ENCODE measurements around the gene BRWD1. TPM values are rescaled to one million over a fixed set of nuclear protein-coding genes. Genes with fewer than 3 reads are reported as not detected.

BRWD1 gene
- total and polyA plus RNA-seq, 2 donors (not counting 1 experiment from before 2014, with no cell fraction given) = 17.1 to 48.9 TPM

DNA sequence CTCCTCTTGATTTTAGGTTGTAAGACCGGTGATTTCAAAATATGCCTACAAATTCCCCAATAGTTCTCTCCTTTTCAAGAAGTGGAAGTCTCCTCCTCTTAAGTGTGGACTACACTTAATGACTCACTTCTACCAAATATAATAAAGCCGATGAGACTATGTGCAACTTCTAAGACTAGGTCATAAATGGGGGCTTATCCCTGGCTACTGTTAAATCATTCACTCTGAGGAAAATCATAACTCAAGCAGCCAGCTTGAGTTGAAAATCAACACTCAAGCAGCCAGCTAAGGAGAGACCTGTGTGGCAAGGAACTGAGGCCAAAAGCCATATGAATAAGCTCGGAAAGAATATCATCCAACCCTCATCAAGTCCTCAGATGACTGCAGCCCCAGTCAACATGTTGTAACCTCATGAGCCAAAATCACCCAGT, 80.6 kb downstream of the BRWD1 start:
- peak; percentile 2 to 63 for DNase-seq (ENCODE audit: low read depth in 2 of 2)
- Histone ChIP-seq H3K9ac (ENCODE audit: insufficient read depth, low read length) (no peak overlapping the region), H3K27ac (ENCODE audit: insufficient read depth, low read length) (no peak overlapping the region), H3K79me2 (ENCODE audit: control insufficient read depth, insufficient read depth, low read length) (no peaks in the 10 kb centered on the region), H3K27me3 (ENCODE audit: control insufficient read depth, insufficient read depth, low read length) (no peaks in the 10 kb centered on the region), H3K9me3 (ENCODE audit: control insufficient read depth, insufficient read depth, low read depth, low read length) (no peaks in the 10 kb centered on the region), H3K36me3 (ENCODE audit: control insufficient read depth, insufficient read depth, low read length) (peaks cover 3% of the 10 kb centered on the region), H3K4me3 (replicated peaks in 1 of 4; ENCODE audit: control extremely low read depth in 1 of 4, insufficient read depth in 1 of 4, low read depth in 3 of 4, low read length in 4 of 4) (no peak overlapping the region), H4K20me1 (ENCODE audit: control insufficient read depth, extremely low read depth, insufficient read depth, low read length) (no peaks in the 10 kb centered on the region), H2AFZ (ENCODE audit: low read length) (no peak overlapping the region), H3K4me1 (ENCODE audit: control insufficient read depth, extremely low read depth, insufficient read depth, low read length) (no peaks in the 10 kb centered on the region), H3K4me2 (ENCODE audit: extremely low read depth, insufficient read depth, low read length) (no peak overlapping the region)
- TF ChIP-seq, protein P1, sequence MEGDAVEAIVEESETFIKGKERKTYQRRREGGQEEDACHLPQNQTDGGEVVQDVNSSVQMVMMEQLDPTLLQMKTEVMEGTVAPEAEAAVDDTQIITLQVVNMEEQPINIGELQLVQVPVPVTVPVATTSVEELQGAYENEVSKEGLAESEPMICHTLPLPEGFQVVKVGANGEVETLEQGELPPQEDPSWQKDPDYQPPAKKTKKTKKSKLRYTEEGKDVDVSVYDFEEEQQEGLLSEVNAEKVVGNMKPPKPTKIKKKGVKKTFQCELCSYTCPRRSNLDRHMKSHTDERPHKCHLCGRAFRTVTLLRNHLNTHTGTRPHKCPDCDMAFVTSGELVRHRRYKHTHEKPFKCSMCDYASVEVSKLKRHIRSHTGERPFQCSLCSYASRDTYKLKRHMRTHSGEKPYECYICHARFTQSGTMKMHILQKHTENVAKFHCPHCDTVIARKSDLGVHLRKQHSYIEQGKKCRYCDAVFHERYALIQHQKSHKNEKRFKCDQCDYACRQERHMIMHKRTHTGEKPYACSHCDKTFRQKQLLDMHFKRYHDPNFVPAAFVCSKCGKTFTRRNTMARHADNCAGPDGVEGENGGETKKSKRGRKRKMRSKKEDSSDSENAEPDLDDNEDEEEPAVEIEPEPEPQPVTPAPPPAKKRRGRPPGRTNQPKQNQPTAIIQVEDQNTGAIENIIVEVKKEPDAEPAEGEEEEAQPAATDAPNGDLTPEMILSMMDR (conservative IDR thresholded peaks at IDR 0.05 in 1 of 2, IDR thresholded peaks at IDR 0.05 in 1 of 2; ENCODE audit: low read depth in 1 of 2, low read length in 2 of 2) = no peak
- no peak for TF ChIP-seq EZH2 (IDR thresholded peaks at IDR 0.05; ENCODE audit: low read length, missing control alignments)

DNA sequence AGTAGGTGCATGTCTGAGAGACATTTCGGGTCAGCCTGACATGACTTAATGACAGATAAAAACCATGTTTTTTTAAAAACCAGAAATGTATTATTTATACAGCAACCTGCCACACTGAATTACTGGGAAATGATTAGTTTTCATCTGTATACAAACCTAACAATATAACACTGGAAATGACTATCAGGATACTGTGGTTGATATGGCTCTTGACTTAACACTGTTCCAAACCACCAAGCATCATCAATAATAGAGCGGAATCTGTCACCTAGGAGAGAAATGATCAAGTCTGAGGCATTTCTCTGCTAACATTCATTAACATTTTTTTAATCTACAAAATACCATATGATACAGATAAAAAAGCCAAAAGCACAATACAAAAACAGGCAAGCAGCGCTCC, 88.5 kb downstream of the BRWD1 start:
- Histone ChIP-seq H3K79me2 (ENCODE audit: control insufficient read depth, insufficient read depth, low read length) (no peaks in the 10 kb centered on the region), H3K36me3 (ENCODE audit: control insufficient read depth, insufficient read depth, low read length) (no peaks in the 10 kb centered on the region), H4K20me1 (ENCODE audit: control insufficient read depth, extremely low read depth, insufficient read depth, low read length) (no peaks in the 10 kb centered on the region), H3K9ac (ENCODE audit: insufficient read depth, low read length) (no peak overlapping the region), H3K27ac (ENCODE audit: insufficient read depth, low read length) (no peak overlapping the region), H3K9me3 (ENCODE audit: control insufficient read depth, insufficient read depth, low read depth, low read length) (no peaks in the 10 kb centered on the region), H3K4me2 (ENCODE audit: extremely low read depth, insufficient read depth, low read length) (no peak overlapping the region), H2AFZ (ENCODE audit: low read length) (no peak overlapping the region), H3K4me3 (replicated peaks in 1 of 4; ENCODE audit: control extremely low read depth in 1 of 4, insufficient read depth in 1 of 4, low read depth in 3 of 4, low read length in 4 of 4) (no peak overlapping the region), H3K4me1 (ENCODE audit: control insufficient read depth, extremely low read depth, insufficient read depth, low read length) (no peaks in the 10 kb centered on the region), H3K27me3 (ENCODE audit: control insufficient read depth, insufficient read depth, low read length) (no peaks in the 10 kb centered on the region)
- TF ChIP-seq EZH2 (IDR thresholded peaks at IDR 0.05; ENCODE audit: low read length, missing control alignments) = no peak
- TF ChIP-seq, protein P1 (conservative IDR thresholded peaks at IDR 0.05 in 1 of 2, IDR thresholded peaks at IDR 0.05 in 1 of 2; ENCODE audit: low read depth in 1 of 2, low read length in 2 of 2) = no peak
- DNase-seq (ENCODE audit: low read depth in 2 of 2) = peak in 1 of 2 donors; percentile 48

DNA sequence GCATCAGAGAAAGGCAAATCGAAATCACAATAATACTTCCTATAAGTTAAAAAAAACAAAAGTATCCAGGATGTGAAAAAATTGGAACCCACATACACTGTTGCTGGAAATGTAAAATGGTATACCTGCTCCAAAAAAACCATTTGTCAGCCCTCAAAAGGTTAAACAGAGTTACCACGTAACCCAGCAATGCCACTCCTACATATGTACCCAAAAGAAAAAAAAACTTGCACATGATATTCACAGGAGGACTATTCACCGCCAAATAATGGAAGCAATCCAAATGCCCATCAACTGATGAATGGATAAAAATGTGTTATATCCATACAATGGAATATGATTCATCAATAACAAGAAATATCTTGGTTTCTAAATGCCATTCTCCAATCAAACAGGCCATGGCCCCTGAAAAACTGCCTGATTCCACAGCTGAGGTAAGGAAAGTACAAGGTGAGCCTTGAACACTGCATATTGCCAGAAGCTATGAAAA, 91.4 kb downstream of the BRWD1 start:
- no peak for TF ChIP-seq EZH2 (IDR thresholded peaks at IDR 0.05; ENCODE audit: low read length, missing control alignments)
- TF ChIP-seq, protein P1 (conservative IDR thresholded peaks at IDR 0.05 in 1 of 2, IDR thresholded peaks at IDR 0.05 in 1 of 2; ENCODE audit: low read depth in 1 of 2, low read length in 2 of 2) = no peak

More for the DNA sequence above, 91.4 kb downstream of the BRWD1 start:
- Histone ChIP-seq H3K9me3 (ENCODE audit: control insufficient read depth, insufficient read depth, low read depth, low read length) (no peaks in the 10 kb centered on the region), H3K4me3 (replicated peaks in 1 of 4; ENCODE audit: control extremely low read depth in 1 of 4, insufficient read depth in 1 of 4, low read depth in 3 of 4, low read length in 4 of 4) (no peak overlapping the region), H3K4me2 (ENCODE audit: extremely low read depth, insufficient read depth, low read length) (no peak overlapping the region), H4K20me1 (ENCODE audit: control insufficient read depth, extremely low read depth, insufficient read depth, low read length) (no peaks in the 10 kb centered on the region), H3K9ac (ENCODE audit: insufficient read depth, low read length) (no peak overlapping the region), H3K36me3 (ENCODE audit: control insufficient read depth, insufficient read depth, low read length) (no peaks in the 10 kb centered on the region), H3K27me3 (ENCODE audit: control insufficient read depth, insufficient read depth, low read length) (no peaks in the 10 kb centered on the region), H2AFZ (ENCODE audit: low read length) (no peak overlapping the region), H3K4me1 (ENCODE audit: control insufficient read depth, extremely low read depth, insufficient read depth, low read length) (no peaks in the 10 kb centered on the region), H3K27ac (ENCODE audit: insufficient read depth, low read length) (no peak overlapping the region), H3K79me2 (ENCODE audit: control insufficient read depth, insufficient read depth, low read length) (no peaks in the 10 kb centered on the region)
- DNase-seq (ENCODE audit: low read depth in 2 of 2) = no peak

Data from fibroblast of lung (primary cell).